ENCODE data around the gene WDFY3.

The WDFY3 gene

DNA sequence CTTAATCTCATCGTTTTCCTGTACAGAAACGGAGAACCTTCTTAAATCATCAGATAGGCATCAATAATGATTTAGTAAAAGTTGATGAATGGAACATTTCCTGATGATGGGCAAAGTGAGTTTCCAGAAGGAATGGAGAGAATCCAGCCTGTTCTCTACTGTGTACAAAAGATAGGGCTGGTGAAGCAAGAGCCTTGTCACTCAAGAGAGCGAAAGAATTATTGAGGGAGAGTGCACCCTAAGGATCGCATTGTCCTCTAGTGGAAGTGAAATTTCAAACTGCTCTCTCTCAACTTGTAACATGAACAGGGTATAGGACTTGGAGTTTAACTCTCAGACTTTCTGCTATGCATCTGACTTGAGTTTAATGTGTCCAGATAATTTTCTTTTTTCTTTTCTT is 314.0 kb downstream of the WDFY3 start:
- TF ChIP-seq, protein P1, sequence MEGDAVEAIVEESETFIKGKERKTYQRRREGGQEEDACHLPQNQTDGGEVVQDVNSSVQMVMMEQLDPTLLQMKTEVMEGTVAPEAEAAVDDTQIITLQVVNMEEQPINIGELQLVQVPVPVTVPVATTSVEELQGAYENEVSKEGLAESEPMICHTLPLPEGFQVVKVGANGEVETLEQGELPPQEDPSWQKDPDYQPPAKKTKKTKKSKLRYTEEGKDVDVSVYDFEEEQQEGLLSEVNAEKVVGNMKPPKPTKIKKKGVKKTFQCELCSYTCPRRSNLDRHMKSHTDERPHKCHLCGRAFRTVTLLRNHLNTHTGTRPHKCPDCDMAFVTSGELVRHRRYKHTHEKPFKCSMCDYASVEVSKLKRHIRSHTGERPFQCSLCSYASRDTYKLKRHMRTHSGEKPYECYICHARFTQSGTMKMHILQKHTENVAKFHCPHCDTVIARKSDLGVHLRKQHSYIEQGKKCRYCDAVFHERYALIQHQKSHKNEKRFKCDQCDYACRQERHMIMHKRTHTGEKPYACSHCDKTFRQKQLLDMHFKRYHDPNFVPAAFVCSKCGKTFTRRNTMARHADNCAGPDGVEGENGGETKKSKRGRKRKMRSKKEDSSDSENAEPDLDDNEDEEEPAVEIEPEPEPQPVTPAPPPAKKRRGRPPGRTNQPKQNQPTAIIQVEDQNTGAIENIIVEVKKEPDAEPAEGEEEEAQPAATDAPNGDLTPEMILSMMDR (IDR thresholded peaks at IDR 0.05; ENCODE audit: low read depth, low read length, missing control alignments): no peak
- no peak for DNase-seq (ENCODE audit: extremely low read depth, low read depth)
- H3K4me3 ChIP-seq (replicated peaks; ENCODE audit: low read depth, low read length): no peak overlapping the region

DNA sequence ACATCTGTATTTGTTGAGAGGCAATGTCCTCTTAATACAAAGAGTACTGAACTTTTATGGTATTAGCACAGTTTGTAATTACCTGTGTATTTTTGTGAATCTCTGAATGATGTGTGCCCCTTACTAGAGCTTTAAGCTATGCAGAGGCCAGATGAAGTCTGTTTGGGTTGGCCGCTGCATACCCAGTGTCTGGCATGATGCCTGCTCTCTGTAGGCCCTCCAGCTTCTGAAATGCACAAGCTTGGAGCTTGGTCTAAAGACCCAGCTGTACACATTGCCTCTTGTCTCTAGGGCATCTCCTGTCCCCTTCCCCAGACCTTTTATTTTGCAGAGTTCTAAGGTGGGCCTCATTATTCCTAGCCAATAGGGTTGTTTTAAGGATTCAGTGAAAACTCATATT is 315.0 kb downstream of the WDFY3 start:
- H3K4me3 ChIP-seq (replicated peaks; ENCODE audit: low read depth, low read length): no peak overlapping the region
- no peak for DNase-seq (ENCODE audit: extremely low read depth, low read depth)
- TF ChIP-seq, protein P1 (IDR thresholded peaks at IDR 0.05; ENCODE audit: low read depth, low read length, missing control alignments): no peak

DNA sequence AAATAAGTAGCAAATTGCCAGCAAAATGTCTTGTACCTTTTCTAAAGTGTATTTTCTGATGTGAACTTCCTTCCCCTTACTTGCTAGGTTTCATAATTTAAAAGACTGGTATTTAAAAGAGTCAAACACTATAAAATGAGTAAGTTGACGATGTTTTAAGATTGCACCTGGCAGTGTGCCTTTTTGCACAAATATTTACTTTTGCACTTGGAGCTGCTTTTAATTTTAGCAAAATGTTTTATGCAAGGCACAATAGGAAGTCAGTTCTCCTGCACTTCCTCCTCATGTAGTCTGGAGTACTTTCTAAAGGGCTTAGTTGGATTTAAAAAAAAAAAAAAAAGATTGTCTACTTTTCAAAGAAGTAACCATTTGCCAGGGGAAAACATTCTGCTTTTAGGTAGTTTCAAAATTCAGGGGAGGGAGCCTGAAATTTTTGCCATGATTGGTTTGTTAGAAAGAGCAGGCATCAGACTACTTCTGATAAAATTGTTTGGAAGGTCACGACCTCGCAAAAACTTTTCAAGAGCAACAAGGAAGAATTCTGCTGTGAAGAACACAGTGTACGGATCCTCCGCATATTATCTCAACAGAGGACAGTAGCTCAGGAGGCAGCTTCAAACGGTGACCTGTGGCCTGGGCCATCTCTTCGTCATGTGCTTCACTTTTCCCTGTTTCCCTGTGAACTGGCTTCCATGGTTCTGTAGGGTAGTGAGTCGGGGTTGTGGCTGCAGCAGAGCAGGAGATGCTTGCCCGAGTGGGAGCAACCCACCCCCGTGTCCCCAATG is 317.4 kb downstream of the WDFY3 start:
- no peak for DNase-seq (ENCODE audit: extremely low read depth, low read depth)
- no peak overlapping the region for H3K4me3 ChIP-seq (replicated peaks; ENCODE audit: low read depth, low read length)
- TF ChIP-seq, protein P1 (IDR thresholded peaks at IDR 0.05; ENCODE audit: low read depth, low read length, missing control alignments): no peak

DNA sequence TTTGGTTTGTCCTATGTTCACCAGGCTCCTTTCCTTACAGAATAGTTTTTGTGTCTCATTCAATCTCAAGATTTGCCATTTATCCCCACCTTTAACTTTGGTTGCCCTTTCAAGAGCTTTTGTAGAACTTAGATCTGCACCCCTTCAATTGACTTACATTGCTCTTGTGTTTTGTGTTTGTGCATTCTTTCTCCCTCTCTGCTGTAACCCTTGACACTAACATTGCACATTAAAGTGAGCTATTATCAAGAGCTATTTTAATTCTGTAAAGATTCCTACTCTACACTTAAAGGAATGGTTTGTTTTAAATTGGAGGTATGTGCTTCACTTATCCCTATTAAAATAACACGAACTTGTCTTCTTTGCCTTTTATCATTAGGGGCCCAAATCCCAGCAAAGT is 318.3 kb downstream of the WDFY3 start:
- no peak overlapping the region for H3K4me3 ChIP-seq (replicated peaks; ENCODE audit: low read depth, low read length)
- TF ChIP-seq, protein P1 (IDR thresholded peaks at IDR 0.05; ENCODE audit: low read depth, low read length, missing control alignments): no peak
- no peak for DNase-seq (ENCODE audit: extremely low read depth, low read depth)

DNA sequence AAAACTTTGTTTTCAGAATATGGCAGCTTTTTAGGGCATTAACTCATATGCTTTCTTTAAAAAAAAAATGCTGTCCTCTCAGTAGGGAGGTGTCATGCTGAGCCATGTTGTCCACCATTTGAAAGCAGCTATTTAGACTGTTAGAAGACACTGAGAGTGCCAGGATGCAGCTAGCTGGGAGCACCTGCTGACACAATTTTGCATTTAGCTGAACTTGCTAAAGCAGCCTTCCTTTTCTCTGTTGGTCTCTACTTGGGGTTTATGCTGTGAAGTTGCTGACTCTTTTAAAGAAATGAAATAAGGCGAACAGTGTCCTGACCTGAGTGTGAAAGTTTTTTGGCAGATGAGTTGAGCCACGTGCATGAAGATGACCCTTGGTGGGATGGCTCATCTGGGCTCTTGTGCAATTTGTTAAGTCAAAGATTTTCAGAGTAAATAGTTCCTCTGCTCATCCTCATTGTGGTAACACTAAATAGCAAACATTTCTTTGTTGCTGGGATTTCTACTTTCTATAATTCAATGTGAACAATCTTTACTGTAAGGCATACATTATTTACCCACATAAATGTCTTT is 319.1 kb downstream of the WDFY3 start:
- no peak overlapping the region for H3K4me3 ChIP-seq (replicated peaks; ENCODE audit: low read depth, low read length)
- DNase-seq (ENCODE audit: extremely low read depth, low read depth): no peak
- TF ChIP-seq, protein P1 (IDR thresholded peaks at IDR 0.05; ENCODE audit: low read depth, low read length, missing control alignments): no peak

DNA sequence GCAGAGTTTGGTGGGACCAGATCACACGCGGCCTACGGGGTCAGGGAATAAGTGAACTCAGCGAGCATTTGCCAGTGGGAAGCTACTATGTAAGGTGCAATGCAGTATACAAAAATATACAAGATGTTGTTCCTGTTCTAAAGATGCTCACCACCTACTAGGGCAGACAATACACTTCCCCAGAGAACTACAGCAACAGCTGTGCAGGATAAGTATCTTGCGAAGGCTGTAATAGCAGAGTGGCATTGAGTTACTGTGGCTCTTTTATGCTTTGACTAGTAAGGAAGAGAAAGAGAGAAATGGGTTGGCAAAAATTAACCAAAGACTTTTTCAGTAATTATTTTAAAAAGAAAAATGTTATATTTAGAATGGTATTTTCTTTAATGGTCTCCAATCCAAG is 322.4 kb downstream of the WDFY3 start:
- TF ChIP-seq, protein P1 (IDR thresholded peaks at IDR 0.05; ENCODE audit: low read depth, low read length, missing control alignments): no peak
- DNase-seq (ENCODE audit: extremely low read depth, low read depth): no peak
- H3K4me3 ChIP-seq (replicated peaks; ENCODE audit: low read depth, low read length): no peak overlapping the region

Measured in HFF-Myc (cell line).